Smooth muscle cell (in vitro differentiated cells): Measurements from ENCODE around the gene CCNY. TPM values are rescaled to one million over a fixed set of nuclear protein-coding genes. Genes with fewer than 3 reads are reported as not detected.

Experiments used
- DNase-seq: peaks from one replicate; lab custom pipeline; 2025; ENCODE audit not compliant: unreplicated experiment; lab: John Stamatoyannopoulos, UW
- H2AFZ ChIP-seq: fragments of 200-600 bp; sonication (generic); 2 replicates; pipeline ENCODE4 v1.6.0; 2016; ENCODE audit warnings: antibody characterized with exemption, low read depth, mild to moderate bottlenecking
- H3F3A ChIP-seq: fragments of 200-600 bp; sonication (generic); 2 replicates; pipeline ENCODE4 v1.6.0; 2017; ENCODE audit warnings: antibody characterized with exemption, low read depth
- H3K27ac ChIP-seq: fragments of 200-600 bp; sonication (generic); 2 replicates; pipeline ENCODE4 v1.5.1; 2016; ENCODE audit warnings: low read depth, mild to moderate bottlenecking
- H3K27me3 ChIP-seq: fragments of 200-600 bp; sonication (generic); 2 replicates; pipeline ENCODE4 v1.6.1; 2016; ENCODE audit warnings: low read depth, mild to moderate bottlenecking
- H3K36me3 ChIP-seq: fragments of 200-600 bp; sonication (generic); 2 replicates; pipeline ENCODE4 v1.5.1; 2016; ENCODE audit warnings: low read depth
- H3K4me1 ChIP-seq: fragments of 200-600 bp; sonication (generic); 2 replicates; pipeline ENCODE4 v1.5.1; 2016; ENCODE audit warnings: low read depth
- H3K4me2 ChIP-seq: fragments of 200-600 bp; sonication (generic); 2 replicates; pipeline ENCODE4 v1.6.0; 2016; ENCODE audit warnings: mild to moderate bottlenecking
- H3K4me3 ChIP-seq: fragments of 200-600 bp; sonication (generic); 2 replicates; pipeline ENCODE4 v1.5.1; 2016; ENCODE audit warnings: mild to moderate bottlenecking
- H3K79me2 ChIP-seq: fragments of 200-600 bp; sonication (generic); 2 replicates; pipeline ENCODE4 v1.6.0; 2016; ENCODE audit warnings: low read depth, mild to moderate bottlenecking
- H3K9ac ChIP-seq: fragments of 200-600 bp; sonication (generic); 2 replicates; pipeline ENCODE4 v1.6.0; 2016; ENCODE audit warnings: low read depth
- H3K9me3 ChIP-seq: fragments of 200-600 bp; sonication (generic); replicated peaks from 2 replicates; pipeline ENCODE4 v1.5.1; 2016; ENCODE audit warnings: low read depth
- H4K20me1 ChIP-seq: fragments of 200-600 bp; sonication (generic); 2 replicates; pipeline ENCODE4 v1.6.0; 2016; ENCODE audit warnings: low read depth
- WGBS: methylation state at CpG from one replicate; pipeline ENCODE4 v1.1.7; 2016; ENCODE audit warnings: low lambda C conversion rate; 5-methylcytosine and 5-hydroxymethylcytosine counted together
- polyA plus RNA-seq: library from polyadenylated mRNA; unstranded; fragments of >200 nt; fragmentation: Nextera tagmentation; extraction: Ambion mirVana; gene quantifications from 2 replicates; pipeline ENCODE4 v1.2.1, GENCODE V29; 2016
- total RNA-seq: library from RNA; depleted of rRNA; stranded (reverse); fragments of >200 nt; gene quantifications from 2 replicates; pipeline ENCODE4 v1.2.3, GENCODE V29; 2014
- TF ChIP-seq, protein P1 (sequence below): fragments of 200-600 bp; sonication (generic); IDR thresholded peaks from 2 replicates; pipeline ENCODE4 v1.5.1; 2017; ENCODE audit warnings: borderline replicate concordance, mild to moderate bottlenecking, antibody characterized with exemption; ENCODE audit not compliant: insufficient read depth, poor library complexity, severe bottlenecking

Gene CCNY
- total and polyA plus RNA-seq, 2 experiments from 2014 or later = 46.9 to 57.5 TPM

GRCh38 chr10:35607475-35608327 is 271.4 kb downstream of the CCNY start:
- no peak for DNase-seq
- H3K4me3 ChIP-seq = no peak overlapping the region
- H2AFZ ChIP-seq = no peak overlapping the region
- no peak overlapping the region for H3K9ac ChIP-seq
- no peaks in the 10 kb centered on the region for H3K36me3 ChIP-seq
- TF ChIP-seq, protein P1, sequence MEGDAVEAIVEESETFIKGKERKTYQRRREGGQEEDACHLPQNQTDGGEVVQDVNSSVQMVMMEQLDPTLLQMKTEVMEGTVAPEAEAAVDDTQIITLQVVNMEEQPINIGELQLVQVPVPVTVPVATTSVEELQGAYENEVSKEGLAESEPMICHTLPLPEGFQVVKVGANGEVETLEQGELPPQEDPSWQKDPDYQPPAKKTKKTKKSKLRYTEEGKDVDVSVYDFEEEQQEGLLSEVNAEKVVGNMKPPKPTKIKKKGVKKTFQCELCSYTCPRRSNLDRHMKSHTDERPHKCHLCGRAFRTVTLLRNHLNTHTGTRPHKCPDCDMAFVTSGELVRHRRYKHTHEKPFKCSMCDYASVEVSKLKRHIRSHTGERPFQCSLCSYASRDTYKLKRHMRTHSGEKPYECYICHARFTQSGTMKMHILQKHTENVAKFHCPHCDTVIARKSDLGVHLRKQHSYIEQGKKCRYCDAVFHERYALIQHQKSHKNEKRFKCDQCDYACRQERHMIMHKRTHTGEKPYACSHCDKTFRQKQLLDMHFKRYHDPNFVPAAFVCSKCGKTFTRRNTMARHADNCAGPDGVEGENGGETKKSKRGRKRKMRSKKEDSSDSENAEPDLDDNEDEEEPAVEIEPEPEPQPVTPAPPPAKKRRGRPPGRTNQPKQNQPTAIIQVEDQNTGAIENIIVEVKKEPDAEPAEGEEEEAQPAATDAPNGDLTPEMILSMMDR = no peak
- H3F3A ChIP-seq = no peaks in the 10 kb centered on the region
- no peak overlapping the region for H3K27ac ChIP-seq
- 94% methylated on average over 50 of the region's 78 CpGs for WGBS
- no peaks in the 10 kb centered on the region for H4K20me1 ChIP-seq
- peaks cover 4% of the 10 kb centered on the region for H3K27me3 ChIP-seq
- H3K9me3 ChIP-seq = no peaks in the 10 kb centered on the region
- no peaks in the 10 kb centered on the region for H3K4me1 ChIP-seq
- H3K79me2 ChIP-seq = no peaks in the 10 kb centered on the region
- no peak overlapping the region for H3K4me2 ChIP-seq

DNA sequence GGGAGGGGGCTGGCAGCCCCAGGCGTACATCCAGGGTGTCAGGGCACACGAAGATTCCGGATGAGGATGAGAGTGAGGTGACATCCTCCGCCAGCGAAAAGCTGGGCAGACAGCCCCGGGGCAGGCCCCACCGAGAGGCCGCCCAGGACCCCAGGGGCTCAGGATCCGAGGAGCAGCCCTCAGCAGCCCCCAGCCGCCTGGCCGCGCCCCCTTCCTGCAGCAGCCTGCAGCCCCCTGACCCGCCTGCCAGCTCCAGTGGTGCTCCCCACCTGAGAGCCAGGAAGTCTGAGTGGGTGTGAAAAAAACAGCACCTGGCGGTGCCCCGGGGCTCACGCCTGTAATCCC is 272.0 kb downstream of the CCNY start:
- TF ChIP-seq, protein P1 = no peak
- Histone ChIP-seq H3K9ac (no peak overlapping the region), H3K27me3 (peaks cover 5% of the 10 kb centered on the region), H3K4me1 (no peaks in the 10 kb centered on the region), H3K27ac (no peak overlapping the region), H3K79me2 (no peaks in the 10 kb centered on the region), H3K4me3 (no peak overlapping the region), H3F3A (no peaks in the 10 kb centered on the region), H3K36me3 (no peaks in the 10 kb centered on the region), H3K9me3 (no peaks in the 10 kb centered on the region), H2AFZ (no peak overlapping the region), H3K4me2 (no peak overlapping the region), H4K20me1 (no peaks in the 10 kb centered on the region)
- no peak for DNase-seq
- 99% methylated on average over 13 of the region's 16 CpGs for whole genome bisulfite sequencing

DNA sequence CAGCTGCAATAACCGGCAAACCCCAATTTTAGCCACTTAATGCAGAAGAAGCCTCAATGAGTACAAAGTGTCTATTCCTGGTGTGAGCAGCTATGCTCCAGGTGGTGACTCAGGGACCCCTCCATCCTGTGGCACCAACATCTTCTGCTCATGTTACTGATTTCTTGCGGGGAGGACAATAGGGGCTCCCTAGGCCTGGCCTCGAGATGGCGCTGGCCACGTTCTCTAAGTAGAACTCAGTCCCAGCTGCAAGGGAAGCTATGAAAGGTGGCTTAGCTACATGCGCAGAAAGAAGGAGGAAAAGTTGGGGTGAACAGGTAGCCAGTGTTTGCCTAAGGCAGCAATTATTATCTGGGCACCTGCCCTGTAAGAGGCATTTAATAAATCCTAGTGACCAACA is 275.4 kb downstream of the CCNY start:
- no peak for DNase-seq
- no peak overlapping the region for H3K4me3 ChIP-seq
- no peaks in the 10 kb centered on the region for H4K20me1 ChIP-seq
- H2AFZ ChIP-seq = no peak overlapping the region
- H3K27me3 ChIP-seq = peaks cover 5% of the 10 kb centered on the region
- no peaks in the 10 kb centered on the region for H3K9me3 ChIP-seq
- no peak overlapping the region for H3K9ac ChIP-seq
- WGBS = 67% methylated on average over 6 of the region's 6 CpGs
- H3K4me2 ChIP-seq = no peak overlapping the region
- TF ChIP-seq, protein P1 = no peak
- H3K27ac ChIP-seq = no peak overlapping the region
- no peaks in the 10 kb centered on the region for H3K36me3 ChIP-seq
- no peaks in the 10 kb centered on the region for H3K4me1 ChIP-seq
- no peaks in the 10 kb centered on the region for H3F3A ChIP-seq
- no peaks in the 10 kb centered on the region for H3K79me2 ChIP-seq
